ENCODE results near the gene B4GALT5. TPM values are rescaled to one million over a fixed set of nuclear protein-coding genes. Genes with fewer than 3 reads are reported as not detected.

B4GALT5 gene
- total RNA-seq, 1 experiment from 2014 or later, result 63.1 TPM

DNA sequence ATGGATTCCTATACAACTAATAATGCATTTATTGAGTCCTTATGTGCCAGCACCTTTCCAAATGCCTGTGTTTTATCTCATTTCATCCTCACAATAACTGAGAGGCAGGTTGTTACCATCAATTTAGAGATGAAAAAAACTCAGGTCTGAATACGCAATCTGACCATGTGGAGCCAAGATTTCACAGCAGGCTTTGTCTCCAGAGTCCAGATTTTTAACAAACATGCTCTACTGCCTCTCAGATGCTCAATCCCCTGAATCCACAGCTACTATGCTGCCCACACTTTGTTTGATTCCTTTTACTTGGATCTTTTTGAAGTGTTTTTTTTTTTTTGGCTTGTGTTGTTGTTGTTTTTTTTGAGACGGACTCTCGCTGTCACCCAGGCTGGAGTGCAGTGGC, 46.8 kb downstream of the B4GALT5 start:
- H2AFZ ChIP-seq, result no peak overlapping the region

DNA sequence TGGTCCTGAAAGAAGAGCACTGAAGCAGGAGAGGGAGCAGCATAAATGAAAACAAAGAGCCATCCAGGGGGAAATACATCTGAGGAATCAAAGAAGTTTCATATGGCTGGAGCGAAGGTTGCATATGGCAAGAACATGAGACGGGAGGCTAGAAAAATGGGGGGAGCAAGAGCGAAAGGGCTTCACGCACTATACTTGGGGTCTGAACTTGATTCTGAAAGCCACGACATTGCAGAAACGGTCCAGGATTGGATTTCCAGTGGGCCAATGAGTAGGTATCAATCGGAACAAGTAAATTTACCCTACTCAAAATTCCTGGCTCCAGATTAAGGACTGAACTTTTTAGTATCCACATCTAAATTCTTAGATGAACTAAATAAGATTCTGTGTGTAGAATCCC, 47.9 kb downstream of the B4GALT5 start:
- POLR2A ChIA-PET (ENCODE audit: unreplicated experiment), result no interaction called here
- no peak overlapping the region for H3K4me3 ChIP-seq
- no peak overlapping the region for H3K4me2 ChIP-seq
- no peak for TF ChIP-seq CTCF (conservative IDR thresholded peaks at IDR 0.05)
- no peak for TF ChIP-seq EZH2 (IDR thresholded peaks at IDR 0.05; ENCODE audit: low read depth)
- H3F3A ChIP-seq (ENCODE audit: insufficient read depth, low read depth), result peaks cover 64% of the 10 kb centered on the region
- H3K9me2 ChIP-seq (ENCODE audit: insufficient read depth), result no peaks in the 10 kb centered on the region
- peaks cover 41% of the 10 kb centered on the region for H3K4me1 ChIP-seq (replicated peaks; ENCODE audit: insufficient read depth)
- peaks cover 81% of the 10 kb centered on the region for H4K20me1 ChIP-seq (ENCODE audit: insufficient read depth)
- H2AFZ ChIP-seq, result no peak overlapping the region
- peak overlapping the region; percentile 18; the same call in 1 of the 2 replicates for H3K27ac ChIP-seq
- peaks cover 42% of the 10 kb centered on the region for H3K36me3 ChIP-seq (ENCODE audit: low read depth)
- intact Hi-C loops (cut with micrococcal nuclease; ENCODE audit: unreplicated experiment), result no loop called here
- CTCF ChIA-PET, result no interaction called here
- peaks cover 97% of the 10 kb centered on the region for H3K79me2 ChIP-seq (ENCODE audit: low read depth)
- no TSS peak for BruUV-seq (replicated peaks)
- no peaks in the 10 kb centered on the region for H3K9me3 ChIP-seq (ENCODE audit: insufficient read depth, low read depth)
- no peak for DNase-seq
- H3K27me3 ChIP-seq (ENCODE audit: insufficient read depth, low read depth), result no peaks in the 10 kb centered on the region

More for the DNA sequence above, 46.8 kb downstream of the B4GALT5 start:
- DNase-seq, result no peak
- Histone ChIP-seq H3K27ac (peak overlapping the region; percentile 18; the same call in 1 of the 2 replicates), H3K4me3 (no peak overlapping the region), H3F3A (ENCODE audit: insufficient read depth, low read depth) (peaks cover 68% of the 10 kb centered on the region), H3K79me2 (ENCODE audit: low read depth) (peaks cover 97% of the 10 kb centered on the region), H3K27me3 (ENCODE audit: insufficient read depth, low read depth) (no peaks in the 10 kb centered on the region), H3K4me2 (no peak overlapping the region), H4K20me1 (ENCODE audit: insufficient read depth) (peaks cover 81% of the 10 kb centered on the region), H3K9me2 (ENCODE audit: insufficient read depth) (no peaks in the 10 kb centered on the region), H3K36me3 (ENCODE audit: low read depth) (peaks cover 41% of the 10 kb centered on the region), H3K4me1 (replicated peaks; ENCODE audit: insufficient read depth) (peaks cover 52% of the 10 kb centered on the region), H3K9me3 (ENCODE audit: insufficient read depth, low read depth) (no peaks in the 10 kb centered on the region)
- TF ChIP-seq CTCF (conservative IDR thresholded peaks at IDR 0.05) (no peak), EZH2 (IDR thresholded peaks at IDR 0.05; ENCODE audit: low read depth) (no peak)
- ChIA-PET POLR2A (ENCODE audit: unreplicated experiment) (no interaction called here), CTCF (no interaction called here)
- BruUV-seq (replicated peaks), result no TSS peak
- intact Hi-C loops (cut with micrococcal nuclease; ENCODE audit: unreplicated experiment), result no loop called here

GRCh38 chr20:49664612-49665313, 48.9 kb downstream of the B4GALT5 start:
- H2AFZ ChIP-seq, result no peak overlapping the region
- H3K79me2 ChIP-seq (ENCODE audit: low read depth), result peaks cover 97% of the 10 kb centered on the region
- no peaks in the 10 kb centered on the region for H3K27me3 ChIP-seq (ENCODE audit: insufficient read depth, low read depth)
- H3K4me3 ChIP-seq, result no peak overlapping the region
- no peak overlapping the region for H3K4me2 ChIP-seq
- H3K36me3 ChIP-seq (ENCODE audit: low read depth), result peaks cover 41% of the 10 kb centered on the region
- ChIA-PET CTCF (no interaction called here), POLR2A (ENCODE audit: unreplicated experiment) (no interaction called here)
- H3K4me1 ChIP-seq (replicated peaks; ENCODE audit: insufficient read depth), result peaks cover 30% of the 10 kb centered on the region
- H4K20me1 ChIP-seq (ENCODE audit: insufficient read depth), result peaks cover 81% of the 10 kb centered on the region
- H3K27ac ChIP-seq, result peak overlapping the region; percentile 33; the same call in 1 of the 2 replicates
- no peak for DNase-seq
- no peaks in the 10 kb centered on the region for H3K9me2 ChIP-seq (ENCODE audit: insufficient read depth)
- H3K9me3 ChIP-seq (ENCODE audit: insufficient read depth, low read depth), result no peaks in the 10 kb centered on the region
- BruUV-seq (replicated peaks), result no TSS peak
- H3F3A ChIP-seq (ENCODE audit: insufficient read depth, low read depth), result peaks cover 64% of the 10 kb centered on the region
- intact Hi-C loops (cut with micrococcal nuclease; ENCODE audit: unreplicated experiment), result no loop called here
- no peak for TF ChIP-seq CTCF (conservative IDR thresholded peaks at IDR 0.05)
- TF ChIP-seq EZH2 (IDR thresholded peaks at IDR 0.05; ENCODE audit: low read depth), result no peak

Data from PC-9 (cell line).